GM12878 (cell line): ENCODE results near the gene PKLR. TPM values are rescaled to one million over a fixed set of nuclear protein-coding genes. Genes with fewer than 3 reads are reported as not detected.

Experiments used
- ASH2L ChIP-seq: fragments of 300-600, 200-600 bp; sonication (generic); IDR thresholded peaks from 2 replicates; pipeline ENCODE4 v1.6.1; 2017; ENCODE audit warnings: low read depth, mild to moderate bottlenecking, borderline replicate concordance
- BACH1 ChIP-seq: fragments of 450-650 bp; IDR thresholded peaks from 2 replicates; pipeline ENCODE4 v1.6.1; 2017; ENCODE audit warnings: mild to moderate bottlenecking, borderline replicate concordance
- CHD1 ChIP-seq: IDR thresholded peaks from 2 replicates; pipeline ENCODE4 v1.6.1; 2012; ENCODE audit warnings: low read depth, low read length, improper control_type of control experiment
- E2F4 ChIP-seq: IDR thresholded peaks from 2 replicates; pipeline ENCODE4 v1.6.1; 2012; ENCODE audit warnings: low read depth, low read length, improper control_type of control experiment
- ELK1 ChIP-seq: IDR thresholded peaks from 2 replicates; pipeline ENCODE4 v1.6.1; 2012; ENCODE audit warnings: low read depth, low read length, improper control_type of control experiment
- FOXM1 ChIP-seq: IDR thresholded peaks from 2 replicates; pipeline ENCODE4 v1.6.1; 2012; ENCODE audit warnings: low read depth, mild to moderate bottlenecking, inconsistent platforms, low read length, moderate library complexity
- GABPA ChIP-seq: IDR thresholded peaks from 2 replicates; pipeline ENCODE4 v1.6.1; 2014; ENCODE audit warnings: antibody characterized with exemption, low read depth, mild to moderate bottlenecking, inconsistent platforms
- GATAD2B ChIP-seq: fragments of 450-650 bp; conservative IDR thresholded peaks from 2 replicates; pipeline ENCODE4 v1.6.1; 2017; ENCODE audit warnings: low read depth, mild to moderate bottlenecking, moderate library complexity
- HDAC2 ChIP-seq: fragments of 200-600 bp; sonication (generic); IDR thresholded peaks from 2 replicates; pipeline ENCODE4 v1.6.1; 2017
- JUNB ChIP-seq: IDR thresholded peaks from 2 replicates; pipeline ENCODE4 v1.6.1; 2016; ENCODE audit warnings: antibody characterized with exemption, mild to moderate bottlenecking
- JUND ChIP-seq: IDR thresholded peaks from 2 replicates; pipeline ENCODE4 v1.6.1; 2012; ENCODE audit warnings: low read depth, mild to moderate bottlenecking, low read length, improper control_type of control experiment, moderate library complexity
- RAD51 ChIP-seq: fragments of 450-650 bp; IDR thresholded peaks from 2 replicates; pipeline ENCODE4 v1.6.1; 2016; ENCODE audit warnings: moderate library complexity, mild to moderate bottlenecking, inconsistent platforms
- RB1 ChIP-seq: fragments of 450-650 bp; formaldehyde crosslinking; IDR thresholded peaks from 2 replicates; pipeline ENCODE4 v1.6.1; 2017; ENCODE audit warnings: mild to moderate bottlenecking, borderline replicate concordance
- SIN3A ChIP-seq: IDR thresholded peaks from 2 replicates; pipeline ENCODE4 v1.6.1; 2012; ENCODE audit warnings: low read depth, low read length, improper control_type of control experiment
- SMARCA5 ChIP-seq: fragments of 450-650 bp; IDR thresholded peaks from 2 replicates; pipeline ENCODE4 v1.6.1; 2017; ENCODE audit warnings: mild to moderate bottlenecking
- TAF1 ChIP-seq: IDR thresholded peaks from 2 replicates; pipeline ENCODE4 v1.6.1; 2011; ENCODE audit warnings: mild to moderate bottlenecking, low read depth, low read length, borderline replicate concordance
- TCF7 ChIP-seq: IDR thresholded peaks from 2 replicates; pipeline ENCODE4 v1.6.1; 2014; ENCODE audit warnings: antibody characterized with exemption, borderline replicate concordance
- WRNIP1 ChIP-seq: IDR thresholded peaks from 2 replicates; pipeline ENCODE4 v1.6.1; 2011; ENCODE audit warnings: low read depth, low read length, improper control_type of control experiment, borderline replicate concordance
- ZNF207 ChIP-seq: fragments of 450-650 bp; IDR thresholded peaks from 2 replicates; pipeline ENCODE4 v1.6.1; 2014; ENCODE audit warnings: antibody characterized with exemption, mild to moderate bottlenecking, borderline replicate concordance
- polyA plus RNA-seq, 11 experiments: library from polyadenylated mRNA; depleted of rRNA in 4 of 11; unstranded in 6 of 11; stranded (reverse) in 5 of 11; fragments of >200 nt; fragmentation: Nextera tagmentation in 4 of 11; fragmentation: Illumina TruSeq in 1 of 11; extraction: Ambion mirVana in 4 of 11; extraction: Trizol in 1 of 11; gene quantifications; 1 replicate in 1 of 11; 2 replicates in 10 of 11; pipeline versions ENCODE4 v1.2.1 to v1.2.3, GENCODE V29; 2011 to 2016; ENCODE audit warnings: inconsistent platforms in 2 of 11, missing spikeins in 2 of 11, low read depth in 1 of 11
- total RNA-seq, 4 experiments: library from RNA; depleted of rRNA in 3 of 4; stranded (reverse); fragments of >200 nt in 3 of 4; fragmentation: Illumina TruSeq in 1 of 4; extraction: Trizol in 1 of 4; gene quantifications; 2 replicates each; pipeline versions ENCODE4 v1.2.1 to v1.2.3, GENCODE V29; 2013 to 2021

PKLR gene
- total and polyA plus RNA-seq, 10 of the 15 experiments (the other 5 are each of a cell fraction or from before 2014, with no cell fraction given) = 0.04 to 0.15 (median 0.08) TPM; not detected in 7

GRCh38 chr1:155273343-155274245, 27.6 kb downstream of the PKLR start, which contains the start of gene CLK2 (continued):
- TF ChIP-seq ELK1 = peak; percentile 72; the same call in 1 of the 2 replicates
- peak; percentile 87; the same call in 1 of the 2 replicates for TF ChIP-seq SIN3A
- no peak for TF ChIP-seq GABPA
- no peak for TF ChIP-seq JUND
- no peak for TF ChIP-seq SMARCA5
- peak; percentile 18; the same call in 1 of the 2 replicates for TF ChIP-seq BACH1
- TF ChIP-seq E2F4 = no peak
- TF ChIP-seq ASH2L = no peak
- TF ChIP-seq TCF7 = no peak
- TF ChIP-seq HDAC2 = no peak
- TF ChIP-seq RB1 = peak; percentile 53; the same call in 1 of the 2 replicates
- TF ChIP-seq RAD51 = peak; percentile 82
- no peak for TF ChIP-seq FOXM1
- TF ChIP-seq JUNB = no peak
- TF ChIP-seq TAF1 = peak; percentile 36; the same call in 1 of the 2 replicates
- TF ChIP-seq WRNIP1 = no peak
- TF ChIP-seq GATAD2B = 0 out of 2 replicates have a peak, but pooled peaks have one; percentile 62
- no peak for TF ChIP-seq CHD1
- no peak for TF ChIP-seq ZNF207
- TF ChIP-seq, all 136 proteins: peak for 49
